Measurements from ENCODE around the gene ATXN10. TPM values are rescaled to one million over a fixed set of nuclear protein-coding genes. Genes with fewer than 3 reads are reported as not detected.
A peak's percentile ranks its signal among the peaks of the same experiment; 100 is the strongest.

ATXN10 gene
- total and polyA plus RNA-seq, 2 of the 13 experiments (the other 11 are each of a cell fraction or from before 2014, with no cell fraction given), result 60.1 to 194 TPM

DNA sequence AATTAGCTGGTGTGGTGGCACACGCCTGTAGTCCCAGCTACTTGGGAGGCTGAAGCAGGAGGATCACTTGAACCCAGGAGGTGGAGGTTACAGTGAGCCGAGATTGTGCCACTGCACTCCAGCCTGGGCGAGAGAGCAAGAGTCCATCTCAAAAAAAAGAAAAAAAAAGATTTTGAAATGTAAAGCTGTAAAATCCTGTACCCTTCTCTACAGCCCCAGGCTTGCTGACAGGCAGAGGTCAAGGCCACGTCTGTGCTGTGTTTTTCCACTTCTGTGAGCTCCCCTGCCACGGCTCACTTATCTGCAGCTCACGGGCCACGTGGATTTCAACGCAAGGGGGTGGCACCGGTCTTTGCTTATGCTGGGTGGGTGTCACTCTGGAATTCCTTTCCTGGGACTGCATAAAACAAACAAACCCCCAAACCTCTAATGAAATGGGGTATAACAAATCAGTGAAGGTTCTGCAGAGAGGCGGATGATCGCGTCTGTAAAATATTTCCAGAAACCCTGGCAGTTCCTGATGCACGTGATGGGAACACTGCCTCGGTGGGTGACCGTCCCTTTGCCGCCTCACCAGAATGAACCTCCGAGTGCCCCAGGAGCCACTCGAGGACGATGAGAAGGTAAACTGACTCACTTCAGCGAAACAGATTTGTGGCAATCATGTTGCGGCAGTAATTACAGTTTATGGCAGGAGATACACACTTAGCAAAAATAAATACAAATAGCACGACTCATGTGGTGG lies 44.0 kb upstream of the ATXN10 start (continued):
- TF ChIP-seq, protein P1, sequence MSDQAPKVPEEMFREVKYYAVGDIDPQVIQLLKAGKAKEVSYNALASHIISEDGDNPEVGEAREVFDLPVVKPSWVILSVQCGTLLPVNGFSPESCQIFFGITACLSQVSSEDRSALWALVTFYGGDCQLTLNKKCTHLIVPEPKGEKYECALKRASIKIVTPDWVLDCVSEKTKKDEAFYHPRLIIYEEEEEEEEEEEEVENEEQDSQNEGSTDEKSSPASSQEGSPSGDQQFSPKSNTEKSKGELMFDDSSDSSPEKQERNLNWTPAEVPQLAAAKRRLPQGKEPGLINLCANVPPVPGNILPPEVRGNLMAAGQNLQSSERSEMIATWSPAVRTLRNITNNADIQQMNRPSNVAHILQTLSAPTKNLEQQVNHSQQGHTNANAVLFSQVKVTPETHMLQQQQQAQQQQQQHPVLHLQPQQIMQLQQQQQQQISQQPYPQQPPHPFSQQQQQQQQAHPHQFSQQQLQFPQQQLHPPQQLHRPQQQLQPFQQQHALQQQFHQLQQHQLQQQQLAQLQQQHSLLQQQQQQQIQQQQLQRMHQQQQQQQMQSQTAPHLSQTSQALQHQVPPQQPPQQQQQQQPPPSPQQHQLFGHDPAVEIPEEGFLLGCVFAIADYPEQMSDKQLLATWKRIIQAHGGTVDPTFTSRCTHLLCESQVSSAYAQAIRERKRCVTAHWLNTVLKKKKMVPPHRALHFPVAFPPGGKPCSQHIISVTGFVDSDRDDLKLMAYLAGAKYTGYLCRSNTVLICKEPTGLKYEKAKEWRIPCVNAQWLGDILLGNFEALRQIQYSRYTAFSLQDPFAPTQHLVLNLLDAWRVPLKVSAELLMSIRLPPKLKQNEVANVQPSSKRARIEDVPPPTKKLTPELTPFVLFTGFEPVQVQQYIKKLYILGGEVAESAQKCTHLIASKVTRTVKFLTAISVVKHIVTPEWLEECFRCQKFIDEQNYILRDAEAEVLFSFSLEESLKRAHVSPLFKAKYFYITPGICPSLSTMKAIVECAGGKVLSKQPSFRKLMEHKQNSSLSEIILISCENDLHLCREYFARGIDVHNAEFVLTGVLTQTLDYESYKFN (CRISPR knock-in tag; conservative IDR thresholded peaks at IDR 0.05), result peak; percentile 83
- TF ChIP-seq CREM (IDR thresholded peaks at IDR 0.05), result peak; percentile 24; the same call in 1 of the 2 replicates
- TF ChIP-seq CREM (CRISPR knock-in tag; IDR thresholded peaks at IDR 0.05), result no peak
- 0 out of 2 replicates have a peak, but pooled peaks have one; percentile 18 for TF ChIP-seq ZFP91 (CRISPR knock-in tag; IDR thresholded peaks at IDR 0.05; ENCODE audit: borderline replicate concordance)
- peak; percentile 52; the same call in 1 of the 2 replicates for TF ChIP-seq ZNF547 (CRISPR knock-in tag; IDR thresholded peaks at IDR 0.05)
- peak; percentile 93 for TF ChIP-seq NR2F6 (IDR thresholded peaks at IDR 0.05)
- peak; percentile 94 for TF ChIP-seq NR2F6 (CRISPR knock-in tag; IDR thresholded peaks at IDR 0.05)
- 0 out of 2 replicates have a peak, but pooled peaks have one; percentile 52 for TF ChIP-seq MED1 (CRISPR knock-in tag; IDR thresholded peaks at IDR 0.05)
- 0 out of 2 replicates have a peak, but pooled peaks have one; percentile 41 for TF ChIP-seq ESRRA (CRISPR knock-in tag; IDR thresholded peaks at IDR 0.05; ENCODE audit: low read depth)
- TF ChIP-seq THAP11 (CRISPR knock-in tag; IDR thresholded peaks at IDR 0.05), result peak; percentile 56; the same call in 1 of the 2 replicates
- TF ChIP-seq AKAP8 (CRISPR knock-in tag; IDR thresholded peaks at IDR 0.05), result 0 out of 2 replicates have a peak, but pooled peaks have one; percentile 32
- no peak for TF ChIP-seq ZNF660 (CRISPR knock-in tag; IDR thresholded peaks at IDR 0.05; ENCODE audit: borderline replicate concordance, low read depth)
- TF ChIP-seq HDAC2 (CRISPR knock-in tag; IDR thresholded peaks at IDR 0.05), result peak; percentile 52; the same call in 1 of the 2 replicates
- no peak for TF ChIP-seq IKZF1 (IDR thresholded peaks at IDR 0.05)
- no peak for TF ChIP-seq SETDB1 (CRISPR knock-in tag; IDR thresholded peaks at IDR 0.05; ENCODE audit: borderline replicate concordance)
- peak; percentile 75; the same call in 1 of the 2 replicates for TF ChIP-seq RXRA (CRISPR knock-in tag; IDR thresholded peaks at IDR 0.05)
- TF ChIP-seq JDP2 (CRISPR knock-in tag; IDR thresholded peaks at IDR 0.05; ENCODE audit: borderline replicate concordance), result no peak
- no peak for TF ChIP-seq ZNF75D (CRISPR knock-in tag; IDR thresholded peaks at IDR 0.05; ENCODE audit: borderline replicate concordance)
- no peak for TF ChIP-seq HMGXB3 (CRISPR knock-in tag; IDR thresholded peaks at IDR 0.05; ENCODE audit: borderline replicate concordance)
- no peak for TF ChIP-seq E2F2 (CRISPR knock-in tag; IDR thresholded peaks at IDR 0.05; ENCODE audit: borderline replicate concordance)

All from HepG2 (cell line).